Measurements from ENCODE around the gene CYP26A1.

The CYP26A1 gene

DNA sequence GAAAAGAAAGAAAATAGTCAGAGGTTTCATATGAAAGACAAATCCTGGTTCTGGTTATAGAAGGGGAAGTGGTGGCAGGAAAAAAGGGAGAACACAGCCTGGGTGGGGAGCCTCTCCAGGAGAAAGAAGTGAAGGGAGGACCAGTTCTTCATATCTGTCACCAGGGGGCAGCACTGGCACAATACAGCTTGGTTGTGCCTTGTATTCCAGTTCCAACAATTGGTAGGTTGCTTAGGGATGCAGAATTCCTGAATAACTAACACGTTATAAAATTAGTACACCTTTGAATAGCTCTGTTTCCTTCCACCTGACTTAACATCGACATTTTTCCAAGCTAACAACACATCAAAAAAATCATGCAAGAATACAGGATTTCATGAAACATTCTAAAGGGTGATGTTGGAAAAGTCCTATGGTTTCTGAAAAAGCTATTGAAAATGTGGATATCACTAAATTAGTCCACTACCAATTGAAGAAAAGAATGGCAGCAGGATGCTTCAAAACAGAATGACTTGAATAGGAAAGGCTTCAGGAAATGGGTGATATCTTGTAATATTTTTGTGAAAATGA is 52.9 kb downstream of the CYP26A1 start:
- no peak for DNase-seq
